ENCODE data around the gene ZSWIM1.

Gene ZSWIM1

GRCh38 chr20:45904583-45905504 is 23.8 kb downstream of the ZSWIM1 start:
- Histone ChIP-seq H3K4me3 (ENCODE audit: low read length) (no peak overlapping the region), H3K4me2 (ENCODE audit: low read length) (no peak overlapping the region), H3K36me3 (ENCODE audit: insufficient read depth, low read length) (no peaks in the 10 kb centered on the region)

GRCh38 chr20:45905505-45906079 is 24.6 kb downstream of the ZSWIM1 start:
- Histone ChIP-seq H3K36me3 (ENCODE audit: insufficient read depth, low read length) (no peaks in the 10 kb centered on the region), H3K27me3 (ENCODE audit: control insufficient read depth, insufficient read depth, low read length) (no peaks in the 10 kb centered on the region), H3K4me1 (ENCODE audit: control insufficient read depth, insufficient read depth, low read length) (peaks cover 5% of the 10 kb centered on the region), H3K4me2 (ENCODE audit: low read length) (no peak overlapping the region), H3K9ac (ENCODE audit: low read depth, low read length) (no peak overlapping the region), H3K4me3 (ENCODE audit: low read length) (no peak overlapping the region), H3K9me3 (replicated peaks; ENCODE audit: low read length) (no peaks in the 10 kb centered on the region)

More at GRCh38 chr20:45904583-45905504, 23.8 kb downstream of the ZSWIM1 start:
- H3K9me3 ChIP-seq (replicated peaks; ENCODE audit: low read length), result no peaks in the 10 kb centered on the region
- H3K4me1 ChIP-seq (ENCODE audit: control insufficient read depth, insufficient read depth, low read length), result peaks cover 3% of the 10 kb centered on the region
- H3K27me3 ChIP-seq (ENCODE audit: control insufficient read depth, insufficient read depth, low read length), result no peaks in the 10 kb centered on the region
- no peak overlapping the region for H3K9ac ChIP-seq (ENCODE audit: low read depth, low read length)

DNA sequence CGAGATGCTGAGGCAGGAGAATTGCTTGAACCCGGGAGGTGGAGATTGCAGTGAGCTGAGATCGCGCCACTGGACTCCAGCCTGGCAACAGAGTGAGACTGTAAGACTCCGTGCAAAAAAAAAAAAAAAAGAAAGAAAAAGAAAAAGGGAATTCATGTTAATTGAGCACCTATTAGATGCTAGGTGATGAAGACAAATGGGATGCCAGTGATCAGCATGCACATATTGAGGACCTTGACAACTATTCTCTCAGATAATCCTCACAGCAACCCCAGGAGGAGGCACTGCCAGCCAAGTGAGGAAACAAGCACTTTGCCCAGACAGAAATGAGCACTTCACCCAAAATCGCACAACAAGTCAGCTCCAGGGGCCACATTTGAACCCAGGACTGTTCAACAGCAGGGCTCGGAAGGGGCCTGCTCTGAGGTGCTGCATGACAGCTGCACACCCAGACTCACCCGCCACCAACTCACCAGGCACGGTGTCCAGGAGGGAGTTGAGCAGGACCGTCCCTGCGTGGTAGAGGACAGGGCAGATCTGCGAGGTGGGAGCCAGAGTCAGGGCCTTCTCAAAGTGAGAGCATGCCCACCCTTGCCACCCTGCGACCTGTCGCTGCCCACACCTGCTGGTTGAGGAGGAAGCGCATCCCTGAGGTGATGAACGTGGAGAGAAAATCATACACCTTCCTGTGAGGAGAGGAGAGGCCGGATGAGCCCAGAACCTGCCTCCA is 26.4 kb downstream of the ZSWIM1 start:
- H3K36me3 ChIP-seq (ENCODE audit: insufficient read depth, low read length), result no peaks in the 10 kb centered on the region
- no peak overlapping the region for H3K9ac ChIP-seq (ENCODE audit: low read depth, low read length)
- H3K27me3 ChIP-seq (ENCODE audit: control insufficient read depth, insufficient read depth, low read length), result no peaks in the 10 kb centered on the region
- peaks cover 20% of the 10 kb centered on the region for H3K4me1 ChIP-seq (ENCODE audit: control insufficient read depth, insufficient read depth, low read length)
- no peak overlapping the region for H3K4me2 ChIP-seq (ENCODE audit: low read length)
- H3K9me3 ChIP-seq (replicated peaks; ENCODE audit: low read length), result no peaks in the 10 kb centered on the region
- H3K4me3 ChIP-seq (ENCODE audit: low read length), result no peak overlapping the region

GRCh38 chr20:45908084-45908483 is 27.1 kb downstream of the ZSWIM1 start:
- Histone ChIP-seq H3K4me1 (ENCODE audit: control insufficient read depth, insufficient read depth, low read length) (peaks cover 22% of the 10 kb centered on the region), H3K9ac (ENCODE audit: low read depth, low read length) (no peak overlapping the region), H3K27me3 (ENCODE audit: control insufficient read depth, insufficient read depth, low read length) (no peaks in the 10 kb centered on the region), H3K36me3 (ENCODE audit: insufficient read depth, low read length) (no peaks in the 10 kb centered on the region), H3K9me3 (replicated peaks; ENCODE audit: low read length) (no peaks in the 10 kb centered on the region), H3K4me2 (ENCODE audit: low read length) (no peak overlapping the region), H3K4me3 (ENCODE audit: low read length) (no peak overlapping the region)

DNA sequence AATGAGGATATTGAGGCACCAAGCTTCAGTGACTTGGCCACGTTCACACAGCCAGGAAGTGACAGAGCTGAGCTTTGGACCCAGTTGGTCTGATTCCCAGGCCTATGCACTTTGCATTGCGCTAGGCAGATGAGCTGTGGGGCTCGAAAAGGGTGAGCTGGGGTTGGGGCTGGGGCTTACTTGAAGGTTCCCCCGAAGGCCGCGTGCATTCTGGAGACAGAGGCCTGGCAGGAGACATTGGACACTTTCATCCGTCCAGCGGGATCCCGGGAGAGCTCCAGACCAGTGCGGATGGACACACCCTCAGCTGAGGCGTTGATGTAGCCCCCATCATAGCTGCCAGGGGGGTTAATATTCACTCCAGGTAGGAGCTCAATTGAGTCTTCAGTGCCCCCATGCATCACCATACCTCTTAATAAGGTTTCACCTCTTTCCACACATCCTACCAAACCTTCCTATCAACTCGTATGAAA is 28.3 kb downstream of the ZSWIM1 start:
- H3K36me3 ChIP-seq (ENCODE audit: insufficient read depth, low read length), result no peaks in the 10 kb centered on the region
- H3K4me3 ChIP-seq (ENCODE audit: low read length), result no peak overlapping the region
- H3K4me1 ChIP-seq (ENCODE audit: control insufficient read depth, insufficient read depth, low read length), result peaks cover 22% of the 10 kb centered on the region

GRCh38 chr20:45909817-45910669 is 29.0 kb downstream of the ZSWIM1 start:
- peaks cover 22% of the 10 kb centered on the region for H3K4me1 ChIP-seq (ENCODE audit: control insufficient read depth, insufficient read depth, low read length)
- H3K4me3 ChIP-seq (ENCODE audit: low read length), result peak overlapping the region; percentile 21

More for the DNA sequence above, 28.3 kb downstream of the ZSWIM1 start:
- H3K9me3 ChIP-seq (replicated peaks; ENCODE audit: low read length), result no peaks in the 10 kb centered on the region
- H3K4me2 ChIP-seq (ENCODE audit: low read length), result no peak overlapping the region
- H3K27me3 ChIP-seq (ENCODE audit: control insufficient read depth, insufficient read depth, low read length), result no peaks in the 10 kb centered on the region
- H3K9ac ChIP-seq (ENCODE audit: low read depth, low read length), result no peak overlapping the region

GRCh38 chr20:45910670-45911485 is 29.9 kb downstream of the ZSWIM1 start:
- peak overlapping the region; percentile 78 for H3K4me2 ChIP-seq (ENCODE audit: low read length)
- H3K9ac ChIP-seq (ENCODE audit: low read depth, low read length), result no peak overlapping the region
- no peaks in the 10 kb centered on the region for H3K9me3 ChIP-seq (replicated peaks; ENCODE audit: low read length)
- H3K4me3 ChIP-seq (ENCODE audit: low read length), result peak overlapping the region; percentile 61
- H3K27me3 ChIP-seq (ENCODE audit: control insufficient read depth, insufficient read depth, low read length), result no peaks in the 10 kb centered on the region
- no peaks in the 10 kb centered on the region for H3K36me3 ChIP-seq (ENCODE audit: insufficient read depth, low read length)
- peaks cover 20% of the 10 kb centered on the region for H3K4me1 ChIP-seq (ENCODE audit: control insufficient read depth, insufficient read depth, low read length)

More at GRCh38 chr20:45909817-45910669, 29.0 kb downstream of the ZSWIM1 start:
- Histone ChIP-seq H3K9ac (ENCODE audit: low read depth, low read length) (no peak overlapping the region), H3K36me3 (ENCODE audit: insufficient read depth, low read length) (no peaks in the 10 kb centered on the region), H3K9me3 (replicated peaks; ENCODE audit: low read length) (no peaks in the 10 kb centered on the region), H3K27me3 (ENCODE audit: control insufficient read depth, insufficient read depth, low read length) (no peaks in the 10 kb centered on the region), H3K4me2 (ENCODE audit: low read length) (peak overlapping the region; percentile 54)

GRCh38 chr20:45911486-45912343 is 30.7 kb downstream of the ZSWIM1 start, which contains the start of gene PLTP:
PLTP (minus strand) TSS chr20:45912155; CDS start chr20:45911452, 703 bp downstream.
- peaks cover 19% of the 10 kb centered on the region for H3K4me1 ChIP-seq (ENCODE audit: control insufficient read depth, insufficient read depth, low read length)
- H3K4me3 ChIP-seq (ENCODE audit: low read length), result peak within 1 kb of the TSS; percentile 61
- no peaks in the 10 kb centered on the region for H3K36me3 ChIP-seq (ENCODE audit: insufficient read depth, low read length)
- no peaks in the 10 kb centered on the region for H3K27me3 ChIP-seq (ENCODE audit: control insufficient read depth, insufficient read depth, low read length)
- no peaks in the 10 kb centered on the region for H3K9me3 ChIP-seq (replicated peaks; ENCODE audit: low read length)
- H3K4me2 ChIP-seq (ENCODE audit: low read length), result peak within 1 kb of the TSS; percentile 78
- H3K9ac ChIP-seq (ENCODE audit: low read depth, low read length), result peak within 1 kb of the TSS; percentile 37

DNA sequence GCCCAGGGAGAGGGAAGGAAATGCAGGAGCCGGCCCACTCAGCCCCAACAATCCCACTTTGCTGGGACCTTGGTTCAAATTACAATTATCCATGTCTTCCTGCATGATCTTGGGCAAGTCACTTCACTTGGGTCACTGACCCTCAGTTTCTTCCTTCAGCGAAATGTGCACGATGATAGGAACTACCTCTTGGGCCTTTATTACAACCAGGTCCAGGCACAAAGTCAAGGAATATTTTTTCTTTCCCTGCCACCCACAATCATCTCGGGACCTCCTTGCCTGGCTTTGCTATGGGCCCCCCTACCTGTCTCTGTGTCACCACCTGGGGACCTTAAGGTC is 31.3 kb downstream of the ZSWIM1 start:
- H3K4me3 ChIP-seq (ENCODE audit: low read length), result peak overlapping the region; percentile 61
- H3K9ac ChIP-seq (ENCODE audit: low read depth, low read length), result peak overlapping the region; percentile 37
- H3K36me3 ChIP-seq (ENCODE audit: insufficient read depth, low read length), result no peaks in the 10 kb centered on the region
- H3K4me2 ChIP-seq (ENCODE audit: low read length), result peak overlapping the region; percentile 78
- H3K4me1 ChIP-seq (ENCODE audit: control insufficient read depth, insufficient read depth, low read length), result peaks cover 19% of the 10 kb centered on the region
- no peaks in the 10 kb centered on the region for H3K9me3 ChIP-seq (replicated peaks; ENCODE audit: low read length)
- H3K27me3 ChIP-seq (ENCODE audit: control insufficient read depth, insufficient read depth, low read length), result no peaks in the 10 kb centered on the region
